H7 (cell line): ENCODE data around the gene QRICH1. TPM values are rescaled to one million over a fixed set of nuclear protein-coding genes. Genes with fewer than 3 reads are reported as not detected.
A peak's percentile ranks its signal among the peaks of the same experiment; 100 is the strongest.

Experiments
- DNase-seq: peaks from one replicate; pipeline ENCODE4 v3.0.0; 2012
- H3K27me3 ChIP-seq: 2 replicates; pipeline ENCODE4 v1.6.0; 2011; ENCODE audit warnings: mild to moderate bottlenecking, low read length; ENCODE audit not compliant: control insufficient read depth, insufficient read depth
- H3K36me3 ChIP-seq: replicated peaks from 2 replicates; pipeline ENCODE4 v1.5.1; 2011; ENCODE audit warnings: low read length; ENCODE audit not compliant: control insufficient read depth, insufficient read depth
- H3K4me3 ChIP-seq: 2 replicates; pipeline ENCODE4 v1.5.1; 2011; ENCODE audit warnings: low read depth, mild to moderate bottlenecking, control low read depth, low read length, moderate library complexity; ENCODE audit not compliant: insufficient read depth
- total RNA-seq: library from RNA; depleted of rRNA; stranded (reverse); fragments of >200 nt; shearing (Covaris generic); gene quantifications from 2 replicates; pipeline ENCODE4 v1.2.3, GENCODE V29; 2014; rRNA removed

Gene QRICH1, protein sequence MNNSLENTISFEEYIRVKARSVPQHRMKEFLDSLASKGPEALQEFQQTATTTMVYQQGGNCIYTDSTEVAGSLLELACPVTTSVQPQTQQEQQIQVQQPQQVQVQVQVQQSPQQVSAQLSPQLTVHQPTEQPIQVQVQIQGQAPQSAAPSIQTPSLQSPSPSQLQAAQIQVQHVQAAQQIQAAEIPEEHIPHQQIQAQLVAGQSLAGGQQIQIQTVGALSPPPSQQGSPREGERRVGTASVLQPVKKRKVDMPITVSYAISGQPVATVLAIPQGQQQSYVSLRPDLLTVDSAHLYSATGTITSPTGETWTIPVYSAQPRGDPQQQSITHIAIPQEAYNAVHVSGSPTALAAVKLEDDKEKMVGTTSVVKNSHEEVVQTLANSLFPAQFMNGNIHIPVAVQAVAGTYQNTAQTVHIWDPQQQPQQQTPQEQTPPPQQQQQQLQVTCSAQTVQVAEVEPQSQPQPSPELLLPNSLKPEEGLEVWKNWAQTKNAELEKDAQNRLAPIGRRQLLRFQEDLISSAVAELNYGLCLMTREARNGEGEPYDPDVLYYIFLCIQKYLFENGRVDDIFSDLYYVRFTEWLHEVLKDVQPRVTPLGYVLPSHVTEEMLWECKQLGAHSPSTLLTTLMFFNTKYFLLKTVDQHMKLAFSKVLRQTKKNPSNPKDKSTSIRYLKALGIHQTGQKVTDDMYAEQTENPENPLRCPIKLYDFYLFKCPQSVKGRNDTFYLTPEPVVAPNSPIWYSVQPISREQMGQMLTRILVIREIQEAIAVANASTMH
- 118 and 137 TPM in 2 replicates for total RNA-seq

DNA sequence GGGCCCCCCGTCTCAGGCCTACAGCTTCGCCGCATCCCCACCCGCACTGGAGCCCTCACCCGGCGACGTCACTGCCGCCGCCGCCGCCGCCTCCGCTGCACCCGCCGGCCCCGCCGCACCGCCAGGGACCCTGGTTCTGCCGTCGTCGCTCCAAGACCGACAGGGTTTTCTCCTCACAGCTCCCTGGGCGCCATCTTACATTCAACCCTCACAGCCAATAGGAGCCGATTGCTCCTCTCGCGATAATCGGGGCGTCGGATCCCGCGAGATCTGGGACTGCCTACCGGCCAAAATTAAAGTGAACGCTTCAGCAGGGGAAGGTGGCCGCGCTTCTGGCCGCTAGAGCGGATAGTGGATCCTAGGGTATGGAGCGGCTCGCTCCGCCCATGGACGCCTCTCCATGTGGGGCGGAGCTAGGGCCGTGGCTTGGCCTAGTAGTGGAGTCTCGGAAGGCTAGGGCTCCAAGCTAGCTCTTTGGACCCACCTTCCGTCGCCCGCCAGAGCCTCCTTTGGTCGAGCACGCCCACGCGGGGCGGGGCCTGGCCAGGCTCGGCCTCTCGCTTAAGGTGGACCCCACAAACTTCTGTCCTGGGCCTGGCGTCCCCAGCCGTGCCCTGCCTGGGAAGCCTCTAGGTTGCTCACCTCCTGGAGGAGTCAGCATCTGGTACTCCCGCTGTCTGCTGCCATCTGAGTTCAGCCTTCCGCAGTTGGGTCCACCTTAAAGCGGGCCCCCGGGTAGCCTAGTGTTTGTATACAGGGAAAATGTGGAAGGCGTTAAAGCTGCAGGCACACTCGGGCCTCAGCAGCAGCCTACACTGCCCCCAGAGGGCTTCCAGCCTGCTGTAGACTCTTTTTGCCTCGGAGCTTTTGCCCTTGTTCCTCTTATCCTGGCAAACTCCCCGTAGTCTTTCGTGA, at the start of gene QRICH1:
Gene QRICH1 (minus strand): TSS at position 219 of the 915 bp plus-strand sequence. CDS start 17,054 bp downstream, outside the sequence.
- Histone ChIP-seq H3K36me3 (peaks cover 16% of the 10 kb centered on the region), H3K27me3 (no peaks in the 10 kb centered on the region), H3K4me3 (peak within 1 kb of the TSS; percentile 93)
- peak; percentile 95 for DNase-seq

GRCh38 chr3:49140080-49140479, 46.2 kb upstream of the QRICH1 start:
- H3K27me3 ChIP-seq = no peaks in the 10 kb centered on the region
- no peaks in the 10 kb centered on the region for H3K36me3 ChIP-seq
- DNase-seq = no peak
- no peak overlapping the region for H3K4me3 ChIP-seq

- no peaks in the 10 kb centered on the region for H3K27me3 ChIP-seq
- H3K4me3 ChIP-seq = no peak overlapping the region
- no peak for DNase-seq
- H3K36me3 ChIP-seq = no peaks in the 10 kb centered on the region; the same call in 1 of the 2 replicates
These were observed 41.6 kb upstream of the QRICH1 start for GRCh38 chr3:49135499-49135898.

- H3K36me3 ChIP-seq = no peaks in the 10 kb centered on the region; the same call in 1 of the 2 replicates
- H3K4me3 ChIP-seq = no peak overlapping the region
- peak; percentile 72 for DNase-seq
- no peaks in the 10 kb centered on the region for H3K27me3 ChIP-seq
These were observed 40.8 kb upstream of the QRICH1 start for GRCh38 chr3:49134471-49135265.

- Histone ChIP-seq H3K27me3 (no peaks in the 10 kb centered on the region), H3K4me3 (peak overlapping the region; percentile 71), H3K36me3 (no peaks in the 10 kb centered on the region; the same call in 1 of the 2 replicates)
- peak; percentile 94 for DNase-seq
These were observed 39.5 kb upstream of the QRICH1 start for GRCh38 chr3:49133226-49133951.

DNA sequence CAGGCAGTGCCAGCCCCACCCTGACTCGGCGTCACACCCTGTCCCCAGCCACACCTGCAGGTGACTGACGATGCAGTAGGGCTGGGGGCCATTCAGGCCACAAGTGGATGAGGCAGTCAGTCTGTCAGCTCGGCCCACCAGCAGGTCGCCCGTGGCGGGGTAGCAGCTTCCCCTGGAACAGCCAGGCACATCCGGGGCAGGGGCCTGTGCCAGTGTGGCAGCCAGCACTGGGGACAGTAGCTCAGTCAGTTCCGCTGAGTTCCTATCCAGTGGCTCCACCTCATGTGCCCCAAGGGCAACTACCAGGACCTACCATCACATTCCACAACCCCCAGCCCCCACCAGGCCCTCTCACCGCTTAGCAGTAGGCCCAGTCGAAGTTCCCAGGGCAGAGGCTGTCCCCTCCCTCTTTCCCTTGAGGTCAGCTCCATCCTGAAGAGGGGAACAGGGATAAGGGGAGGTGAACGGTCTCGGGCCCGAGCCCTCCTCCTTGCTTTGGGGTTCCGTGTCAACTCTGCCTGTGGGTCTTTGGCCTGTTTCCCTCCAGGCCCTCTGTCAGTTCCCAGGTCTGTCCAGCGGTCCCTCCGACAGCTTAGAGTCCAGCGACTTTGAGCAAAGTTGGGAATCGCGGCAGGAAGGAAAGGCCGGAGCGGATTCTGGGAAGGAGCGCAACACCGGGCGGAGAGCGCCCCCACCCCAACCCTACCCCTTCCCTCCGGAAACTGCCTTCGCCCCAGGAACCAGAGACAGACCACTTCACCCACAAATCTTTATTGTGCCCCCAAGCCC, 38.8 kb upstream of the QRICH1 start, which contains the start of gene LAMB2:
Gene LAMB2 (minus strand): TSS at position 614 of the 789 bp plus-strand sequence. CDS start 183 bp downstream, at position 431.
- Histone ChIP-seq H3K36me3 (no peaks in the 10 kb centered on the region; the same call in 1 of the 2 replicates), H3K4me3 (peak within 1 kb of the TSS; percentile 71), H3K27me3 (no peaks in the 10 kb centered on the region)
- DNase-seq = peak; percentile 94

GRCh38 chr3:49132073-49132436, 38.2 kb upstream of the QRICH1 start:
- Histone ChIP-seq H3K27me3 (no peaks in the 10 kb centered on the region), H3K4me3 (peak overlapping the region; percentile 71), H3K36me3 (no peaks in the 10 kb centered on the region; the same call in 1 of the 2 replicates)
- DNase-seq = no peak

DNA sequence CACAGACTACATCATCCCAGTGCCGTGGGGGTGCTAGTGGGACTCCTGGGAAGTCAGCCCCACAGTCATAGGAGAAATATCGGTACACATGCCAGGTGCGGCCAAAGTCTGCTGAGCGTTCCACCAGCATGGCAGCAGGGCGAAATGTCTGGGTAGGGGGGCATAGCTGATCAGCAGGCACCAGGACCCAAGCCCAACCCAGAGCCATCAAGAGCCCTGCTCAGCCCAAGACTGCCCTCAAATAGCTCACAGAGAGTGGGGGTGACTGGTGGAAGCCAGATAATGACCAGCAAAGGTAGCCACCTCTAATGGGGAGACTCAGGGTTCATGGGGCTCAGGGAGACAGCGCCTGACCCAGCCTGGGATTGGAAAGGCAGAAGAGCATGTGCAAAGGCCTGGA, 37.7 kb upstream of the QRICH1 start:
- DNase-seq = no peak

GRCh38 chr3:49131040-49131439, 37.2 kb upstream of the QRICH1 start:
- Histone ChIP-seq H3K36me3 (no peaks in the 10 kb centered on the region; the same call in 1 of the 2 replicates), H3K27me3 (no peaks in the 10 kb centered on the region), H3K4me3 (no peak overlapping the region)
- no peak for DNase-seq

More for the DNA sequence above, 37.7 kb upstream of the QRICH1 start:
- no peaks in the 10 kb centered on the region; the same call in 1 of the 2 replicates for H3K36me3 ChIP-seq
- H3K4me3 ChIP-seq = no peak overlapping the region
- no peaks in the 10 kb centered on the region for H3K27me3 ChIP-seq

DNA sequence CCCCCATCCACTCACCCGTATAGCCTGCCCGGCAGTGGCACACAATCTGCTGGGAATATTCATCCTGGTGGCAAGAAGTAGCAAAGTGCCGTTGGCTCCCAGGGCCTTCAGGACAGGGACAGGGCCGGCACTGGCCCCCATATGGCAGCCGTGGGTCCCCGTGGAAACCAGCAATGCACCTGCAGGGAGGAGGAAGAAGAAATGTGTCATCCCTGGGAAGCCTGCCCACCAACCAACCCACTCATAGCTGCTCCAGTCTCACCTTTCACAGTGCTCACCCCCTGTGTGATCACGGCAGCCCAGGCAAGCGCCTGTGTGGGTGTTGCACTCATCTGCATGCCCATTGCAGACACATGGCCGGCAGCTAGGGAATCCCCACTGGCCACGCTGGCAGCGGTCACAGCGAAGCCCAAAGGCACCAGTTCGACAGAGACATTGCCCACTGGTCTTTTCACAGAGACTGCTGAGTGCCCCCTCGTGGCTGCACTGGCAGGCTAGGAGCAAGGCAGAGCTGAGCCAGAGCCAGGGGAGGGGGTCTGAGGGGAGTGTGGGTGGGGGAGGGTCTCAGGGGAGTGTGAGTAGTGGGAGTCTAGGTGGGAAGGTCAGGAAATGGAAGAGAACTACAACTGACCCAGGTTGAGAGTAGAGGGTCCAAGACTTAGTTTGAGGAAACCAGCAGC, 31.3 kb upstream of the QRICH1 start:
- H3K27me3 ChIP-seq = no peaks in the 10 kb centered on the region
- peak; percentile 69 for DNase-seq
- no peak overlapping the region for H3K4me3 ChIP-seq
- H3K36me3 ChIP-seq = peaks cover 10% of the 10 kb centered on the region

DNA sequence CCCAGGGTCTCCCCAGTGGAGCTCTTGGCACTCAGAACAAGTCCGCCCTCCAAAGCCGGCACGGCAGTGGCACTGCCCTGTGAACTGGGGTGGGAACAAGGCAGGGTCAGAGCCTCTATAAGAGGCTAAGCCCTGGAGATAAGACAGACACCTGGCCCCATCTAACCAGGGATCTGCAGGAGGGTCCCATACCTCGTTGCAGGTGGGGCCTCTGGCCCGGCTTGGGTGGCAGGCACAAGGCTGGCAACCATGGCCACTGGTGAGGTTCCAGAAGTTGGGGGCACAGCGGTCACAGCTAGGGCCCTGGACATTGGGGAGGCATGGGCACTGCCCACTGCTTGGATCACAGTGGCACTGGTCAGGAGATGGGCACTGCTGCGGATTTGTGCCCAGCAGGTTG, 30.3 kb upstream of the QRICH1 start:
- no peak for DNase-seq
- Histone ChIP-seq H3K36me3 (peaks cover 10% of the 10 kb centered on the region), H3K4me3 (no peak overlapping the region), H3K27me3 (no peaks in the 10 kb centered on the region)

DNA sequence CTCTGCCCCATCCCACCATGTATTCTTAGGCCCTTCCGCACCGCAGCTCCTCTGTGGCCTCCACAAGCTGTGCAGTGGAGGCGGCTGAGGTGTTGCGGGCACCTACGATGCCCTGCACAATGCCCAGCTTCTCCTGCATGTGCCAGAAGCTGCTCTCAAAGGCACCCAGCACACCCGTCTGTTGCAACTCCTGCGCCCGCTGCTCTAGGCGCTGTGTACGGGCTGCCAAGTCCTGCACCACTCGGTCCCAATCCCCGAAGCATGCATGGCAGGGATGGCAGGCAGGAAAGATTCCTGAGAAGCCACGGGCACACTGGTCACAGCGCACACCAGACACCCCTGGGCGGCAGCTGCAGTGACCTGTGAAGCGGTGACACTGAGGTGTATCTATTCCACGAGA, 29.8 kb upstream of the QRICH1 start:
- H3K36me3 ChIP-seq = peaks cover 12% of the 10 kb centered on the region
- no peak for DNase-seq
- H3K27me3 ChIP-seq = no peaks in the 10 kb centered on the region

More for the DNA sequence above, 29.8 kb upstream of the QRICH1 start:
- H3K4me3 ChIP-seq = no peak overlapping the region
